HG02763 (cell line): Measurements from ENCODE around the gene NAXE.

Source experiments
- ATAC-seq: cut with Tn5 transposase; IDR thresholded peaks from one replicate; pipeline ENCODE4 v1.9.1; 2021; ENCODE audit warnings: mild to moderate bottlenecking, moderate library complexity; ENCODE audit not compliant: unreplicated experiment

Gene NAXE

GRCh38 chr1:156643049-156643777, 51.6 kb downstream of the NAXE start:
- ATAC-seq: no peak

GRCh38 chr1:156643778-156644092, 52.2 kb downstream of the NAXE start:
- ATAC-seq: no peak
